Measurements from ENCODE around the gene PLK1.
A peak's percentile ranks its signal among the peaks of the same experiment; 100 is the strongest.
"Not testable (repeated sequence)": the region's sequence is repeated elsewhere in the genome, so short reads cannot be mapped to it uniquely, and the experiment has no call there.

The PLK1 gene

DNA sequence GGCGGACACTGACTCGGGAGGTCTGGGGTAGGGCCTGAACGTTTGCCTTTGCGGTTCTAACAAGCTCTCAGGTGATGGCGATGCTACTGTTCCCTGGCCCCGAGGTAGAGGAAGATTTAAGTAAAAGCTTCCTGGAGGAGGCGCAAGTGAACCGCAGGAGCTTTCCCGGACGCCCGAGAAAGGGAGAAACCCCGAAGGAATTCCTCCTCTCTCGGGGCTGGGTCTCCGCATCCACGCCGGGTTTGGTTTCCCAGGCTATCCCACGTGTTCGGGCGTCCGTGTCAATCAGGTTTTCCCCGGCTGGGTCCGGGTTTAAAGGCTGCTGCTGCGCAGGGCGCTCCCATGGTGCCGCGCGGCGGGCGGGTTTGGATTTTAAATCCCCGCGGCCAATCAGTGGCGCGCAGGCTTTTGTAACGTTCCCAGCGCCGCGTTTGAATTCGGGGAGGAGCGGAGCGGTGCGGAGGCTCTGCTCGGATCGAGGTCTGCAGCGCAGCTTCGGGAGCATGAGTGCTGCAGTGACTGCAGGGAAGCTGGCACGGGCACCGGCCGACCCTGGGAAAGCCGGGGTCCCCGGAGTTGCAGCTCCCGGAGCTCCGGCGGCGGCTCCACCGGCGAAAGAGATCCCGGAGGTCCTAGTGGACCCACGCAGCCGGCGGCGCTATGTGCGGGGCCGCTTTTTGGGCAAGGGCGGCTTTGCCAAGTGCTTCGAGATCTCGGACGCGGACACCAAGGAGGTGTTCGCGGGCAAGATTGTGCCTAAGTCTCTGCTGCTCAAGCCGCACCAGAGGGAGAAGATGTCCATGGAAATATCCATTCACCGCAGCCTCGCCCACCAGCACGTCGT lies at the start of gene PLK1:
Gene PLK1, plus strand, starts transcription at position 460 of the 844 bp plus-strand sequence. Its CDS starts 44 bp downstream, at position 504.
- Mint-ChIP-seq H3K9me3 (ENCODE audit: low read depth) (no peaks in the 10 kb centered on the region), H3K4me3 (peak within 1 kb of the TSS; percentile 85), H3K36me3 (peaks cover 4% of the 10 kb centered on the region), H3K4me1 (ENCODE audit: low read depth) (peaks cover 16% of the 10 kb centered on the region), H3K27me3 (no peaks in the 10 kb centered on the region), H3K27ac (no peak within 1 kb of the TSS)

DNA sequence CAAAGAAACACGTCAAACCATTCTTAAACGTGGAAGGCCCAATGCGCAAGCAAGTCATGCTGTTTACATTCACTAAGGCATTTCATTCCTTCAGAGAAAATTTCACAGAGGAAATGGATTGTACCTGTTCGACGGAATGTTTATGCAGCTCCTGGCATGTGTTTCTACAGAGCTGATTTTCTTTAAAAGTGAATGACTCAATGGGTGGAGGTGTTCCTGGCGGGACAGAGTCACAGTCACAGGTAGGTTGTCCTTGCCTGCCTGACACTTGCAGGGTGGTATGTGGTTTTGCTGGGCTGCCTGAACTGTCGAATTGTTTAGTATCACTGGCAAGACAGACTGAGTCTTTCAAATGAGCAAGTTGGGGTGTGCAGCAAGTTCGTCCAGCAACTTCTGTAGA lies 49.2 kb upstream of the PLK1 start:
- Mint-ChIP-seq H3K9me3 (ENCODE audit: low read depth) (no peaks in the 10 kb centered on the region), H3K4me3 (no peak overlapping the region), H3K27ac (no peak overlapping the region)

DNA sequence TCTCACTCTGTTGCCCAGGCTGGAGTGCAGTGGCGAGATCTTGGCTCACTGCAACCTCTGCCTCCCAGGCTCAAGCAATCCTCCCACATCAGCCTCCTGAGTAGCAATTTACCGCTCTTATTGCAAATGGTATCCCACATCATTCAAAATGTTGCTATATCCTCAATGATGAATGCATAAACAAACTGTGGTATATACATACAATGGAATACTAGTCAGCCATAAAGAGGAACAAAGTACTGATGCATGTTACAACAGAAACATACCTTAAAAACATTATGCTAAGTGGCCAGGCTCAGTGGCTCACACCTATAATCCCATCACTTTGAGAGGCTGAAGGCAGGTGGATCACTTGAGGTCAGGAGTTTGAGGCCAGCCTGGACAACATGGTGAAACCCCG lies 46.8 kb upstream of the PLK1 start:
- not testable (repeated sequence) for H3K9me3 Mint-ChIP-seq (ENCODE audit: low read depth); H3K4me3 Mint-ChIP-seq; H3K27me3 Mint-ChIP-seq; H3K27ac Mint-ChIP-seq
- H3K4me1 Mint-ChIP-seq (ENCODE audit: low read depth) = peaks cover 14% of the 10 kb centered on the region
- H3K36me3 Mint-ChIP-seq = peaks cover 17% of the 10 kb centered on the region

More for the DNA sequence above, 49.2 kb upstream of the PLK1 start:
- Mint-ChIP-seq H3K4me1 (ENCODE audit: low read depth) (peaks cover 13% of the 10 kb centered on the region), H3K27me3 (no peaks in the 10 kb centered on the region), H3K36me3 (peaks cover 17% of the 10 kb centered on the region)

- Mint-ChIP-seq H3K27me3 (no peaks in the 10 kb centered on the region), H3K4me1 (ENCODE audit: low read depth) (peaks cover 20% of the 10 kb centered on the region), H3K27ac (no peak overlapping the region), H3K9me3 (ENCODE audit: low read depth) (no peaks in the 10 kb centered on the region), H3K4me3 (no peak overlapping the region), H3K36me3 (peaks cover 14% of the 10 kb centered on the region)
These were observed 44.1 kb upstream of the PLK1 start for GRCh38 chr16:23634461-23635036.

DNA sequence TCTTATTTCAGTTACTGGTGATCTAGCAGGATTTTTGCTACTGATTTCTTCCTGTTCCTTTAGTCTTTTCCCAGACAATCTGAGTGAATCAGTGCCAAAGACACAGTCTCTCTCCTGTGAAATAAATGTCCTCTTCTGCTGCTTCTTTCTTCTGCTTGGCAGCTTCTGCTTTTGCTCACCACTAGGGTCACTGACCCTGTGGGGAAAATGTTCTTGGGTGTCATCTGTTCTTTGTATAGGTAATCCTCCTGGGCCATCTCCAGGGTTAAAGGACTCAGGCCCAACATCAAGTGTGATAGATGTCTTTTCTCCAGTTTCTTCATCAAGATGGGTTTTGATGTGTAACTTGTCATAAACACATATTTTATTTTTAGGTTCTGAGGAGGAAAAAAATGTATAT lies 42.7 kb upstream of the PLK1 start:
- Mint-ChIP-seq H3K4me1 (ENCODE audit: low read depth) (peaks cover 25% of the 10 kb centered on the region), H3K4me3 (no peak overlapping the region), H3K27me3 (no peaks in the 10 kb centered on the region), H3K27ac (no peak overlapping the region), H3K9me3 (ENCODE audit: low read depth) (no peaks in the 10 kb centered on the region), H3K36me3 (peaks cover 11% of the 10 kb centered on the region)

DNA sequence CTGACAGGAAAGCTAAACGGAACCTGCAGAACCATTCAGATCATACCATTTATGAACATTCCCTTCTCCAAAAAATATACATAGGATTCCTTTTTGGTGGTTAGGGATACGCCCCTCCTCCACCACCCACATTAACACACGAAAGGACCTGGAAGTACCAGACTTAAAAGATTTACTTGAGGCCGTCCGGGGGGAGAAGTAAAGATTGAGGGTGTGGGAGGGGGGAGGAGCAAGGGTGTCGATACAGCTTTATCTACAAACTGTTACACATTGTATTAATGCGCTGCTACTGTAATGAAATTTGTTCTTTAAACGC lies 38.1 kb upstream of the PLK1 start:
- H3K36me3 Mint-ChIP-seq = peaks cover 10% of the 10 kb centered on the region
- peaks cover 29% of the 10 kb centered on the region for H3K4me1 Mint-ChIP-seq (ENCODE audit: low read depth)
- H3K27me3 Mint-ChIP-seq = no peaks in the 10 kb centered on the region
- no peaks in the 10 kb centered on the region for H3K9me3 Mint-ChIP-seq (ENCODE audit: low read depth)
- H3K4me3 Mint-ChIP-seq = peak overlapping the region; percentile 99
- H3K27ac Mint-ChIP-seq = peak overlapping the region; percentile 98

DNA sequence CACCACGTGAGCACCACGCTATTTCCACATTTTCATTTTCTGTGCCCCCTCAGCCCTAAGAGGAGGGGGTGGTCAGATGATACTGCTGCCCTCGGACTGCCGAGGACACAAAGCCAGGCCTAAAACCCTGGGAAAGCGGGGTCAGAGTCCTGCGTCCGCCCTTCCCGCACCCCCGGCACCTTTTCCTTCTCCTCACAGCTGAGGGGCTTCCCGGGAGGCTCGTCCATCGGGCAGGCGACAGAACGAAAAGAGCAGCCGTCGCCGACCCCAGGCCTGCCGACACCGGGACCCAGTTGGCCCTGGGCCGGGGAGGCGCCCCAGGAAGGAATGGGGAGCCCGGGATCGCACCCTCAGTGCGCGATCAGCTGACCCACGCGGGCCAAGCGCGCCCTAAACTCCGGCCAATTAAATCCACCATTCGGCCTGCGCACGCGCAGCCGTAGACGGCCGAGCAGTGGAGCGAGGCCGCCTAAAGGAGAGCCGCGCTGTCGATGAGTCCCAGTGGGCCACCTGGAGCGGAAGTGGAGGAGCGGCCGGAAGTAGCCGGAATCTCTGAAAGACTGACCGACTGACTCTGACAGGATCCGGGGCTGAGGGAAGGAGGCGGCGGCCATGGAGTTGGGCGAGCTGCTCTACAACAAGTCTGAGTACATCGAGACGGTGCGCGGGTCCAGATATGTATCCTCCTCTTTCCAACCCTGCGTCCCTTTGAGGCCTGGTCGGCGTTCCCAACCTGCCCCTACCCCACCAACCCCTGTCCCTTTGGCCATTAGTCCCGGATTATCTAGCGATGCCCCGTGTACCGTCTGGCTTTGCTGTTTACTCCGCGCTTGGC lies 37.5 kb upstream of the PLK1 start, which contains the start of the genes DCTN5 and PALB2:
Gene DCTN5, plus strand, starts transcription at position 536 of the 835 bp plus-strand sequence. Its CDS starts 77 bp downstream, at position 613.
Gene PALB2, minus strand, starts transcription at position 380 of the 835 bp plus-strand sequence. Its CDS starts 153 bp downstream, at position 227.
- H3K27ac Mint-ChIP-seq = peak within 1 kb of the TSS; percentile 98
- H3K36me3 Mint-ChIP-seq = peaks cover 14% of the 10 kb centered on the region
- peak within 1 kb of the TSS; percentile 99 for H3K4me3 Mint-ChIP-seq
- peaks cover 35% of the 10 kb centered on the region for H3K4me1 Mint-ChIP-seq (ENCODE audit: low read depth)
- H3K27me3 Mint-ChIP-seq = no peaks in the 10 kb centered on the region
- no peaks in the 10 kb centered on the region for H3K9me3 Mint-ChIP-seq (ENCODE audit: low read depth)

DNA sequence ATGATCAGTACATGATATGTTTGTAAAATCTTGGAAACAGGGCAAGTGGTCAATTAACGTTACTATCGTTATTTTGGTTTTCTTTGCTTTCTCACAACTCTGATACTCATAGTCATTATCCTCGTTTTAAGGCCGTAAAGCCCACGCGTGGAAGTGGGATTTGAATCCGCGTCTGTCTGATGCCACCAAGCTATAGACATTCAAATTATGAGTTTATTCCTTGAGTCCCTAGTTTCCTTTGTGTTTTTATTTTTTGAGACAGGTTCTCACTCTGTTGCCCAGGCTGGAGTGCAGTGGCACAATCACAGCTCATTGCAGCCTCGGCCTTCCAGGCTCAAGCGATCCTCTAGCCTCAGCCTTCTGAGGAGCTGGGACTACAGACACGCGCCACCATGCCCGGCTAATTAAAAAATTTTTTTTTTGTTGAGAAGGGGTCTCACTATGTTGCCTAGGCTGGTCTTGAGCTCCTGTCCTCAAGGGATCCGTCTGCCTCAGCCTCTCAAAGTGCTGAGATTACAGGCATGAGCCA lies 36.4 kb upstream of the PLK1 start:
- H3K27me3 Mint-ChIP-seq = no peaks in the 10 kb centered on the region
- peak overlapping the region; percentile 99 for H3K4me3 Mint-ChIP-seq
- H3K4me1 Mint-ChIP-seq (ENCODE audit: low read depth) = peaks cover 44% of the 10 kb centered on the region
- no peaks in the 10 kb centered on the region for H3K9me3 Mint-ChIP-seq (ENCODE audit: low read depth)
- peaks cover 19% of the 10 kb centered on the region for H3K36me3 Mint-ChIP-seq
- peak overlapping the region; percentile 98 for H3K27ac Mint-ChIP-seq

DNA sequence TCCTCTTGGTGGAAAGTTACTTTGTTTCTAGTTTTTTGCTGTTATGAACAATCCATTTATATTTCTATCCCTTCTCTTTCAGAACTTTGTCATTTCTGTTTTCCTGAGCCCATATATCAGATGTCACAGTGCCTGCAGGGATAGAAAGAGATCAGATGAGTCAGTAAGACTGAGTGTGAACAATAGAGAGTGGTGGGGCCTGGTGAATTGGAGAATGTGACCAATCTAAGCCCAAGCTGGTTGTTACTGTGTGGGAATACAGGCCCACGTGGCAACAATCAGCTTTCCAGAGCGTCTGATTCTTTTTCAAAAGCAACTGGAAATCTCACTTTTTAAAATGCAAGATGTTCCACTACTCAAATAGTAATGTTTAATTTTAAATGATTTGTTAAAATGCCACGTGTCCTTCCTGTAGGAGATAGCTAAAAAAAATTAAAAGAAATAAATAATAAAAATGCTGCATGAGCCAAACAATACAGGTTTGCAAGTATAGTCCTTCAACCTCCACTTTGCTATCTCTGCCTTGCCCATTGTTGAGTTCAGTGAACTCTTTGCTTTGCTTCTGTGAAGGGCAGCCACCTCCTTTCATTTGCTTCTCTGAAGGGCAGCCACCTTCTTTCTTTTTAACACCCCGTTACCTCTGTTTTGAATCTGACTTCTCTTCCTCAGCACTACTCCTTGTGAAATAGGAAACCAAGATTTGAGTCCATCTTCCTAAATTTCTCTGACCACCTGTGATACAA lies 27.8 kb upstream of the PLK1 start:
- peaks cover 28% of the 10 kb centered on the region for H3K36me3 Mint-ChIP-seq
- peak overlapping the region; percentile 55 for H3K27ac Mint-ChIP-seq
- no peaks in the 10 kb centered on the region for H3K9me3 Mint-ChIP-seq (ENCODE audit: low read depth)
- H3K4me3 Mint-ChIP-seq = peak overlapping the region; percentile 20
- peaks cover 42% of the 10 kb centered on the region for H3K4me1 Mint-ChIP-seq (ENCODE audit: low read depth)
- no peaks in the 10 kb centered on the region for H3K27me3 Mint-ChIP-seq

DNA sequence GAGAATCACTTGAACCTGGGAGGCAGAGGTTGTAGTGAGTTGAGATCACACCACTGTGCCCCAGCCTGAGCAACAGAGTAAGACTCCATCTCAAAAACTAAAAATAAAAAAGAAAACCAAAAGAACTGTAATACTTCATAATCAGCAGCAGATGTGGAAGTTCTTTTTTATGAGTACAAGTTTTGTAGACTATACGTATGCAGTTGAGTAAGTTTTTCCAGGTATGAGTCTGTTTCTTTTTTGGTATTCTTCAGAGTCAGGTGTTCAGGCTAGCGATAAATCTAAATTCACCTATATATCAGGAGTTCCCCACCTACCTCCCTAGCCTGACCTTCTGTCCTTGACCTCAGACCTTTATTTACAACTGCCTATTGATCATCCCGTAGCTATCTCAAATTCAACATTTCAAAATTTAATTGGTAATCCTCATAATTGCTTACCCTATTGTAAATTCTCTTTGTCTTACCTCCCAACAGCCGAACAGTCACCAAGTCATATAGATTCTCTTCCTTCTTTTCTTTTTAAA lies 26.7 kb upstream of the PLK1 start:
- Mint-ChIP-seq H3K4me1 (ENCODE audit: low read depth) (peaks cover 36% of the 10 kb centered on the region), H3K27ac (peak overlapping the region; percentile 38), H3K36me3 (peaks cover 23% of the 10 kb centered on the region)

DNA sequence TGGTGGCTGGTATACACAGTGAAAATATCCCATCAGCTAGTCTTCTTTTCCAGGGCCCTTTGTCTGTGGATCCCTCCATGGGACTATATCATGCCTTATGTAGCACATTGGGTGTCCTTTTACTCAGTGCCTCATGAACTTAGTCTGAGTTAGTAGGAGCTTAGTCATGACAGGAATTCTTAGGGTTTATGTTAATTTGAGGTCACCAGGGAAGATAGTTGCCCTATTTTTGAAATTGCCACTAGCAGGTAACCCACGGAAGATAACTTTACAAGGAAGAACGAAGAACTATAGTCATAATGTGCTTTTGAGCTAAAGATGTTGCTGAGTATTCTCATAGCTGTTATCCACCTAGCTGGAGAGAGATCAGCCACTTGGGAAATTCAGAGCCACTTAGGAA lies 14.8 kb upstream of the PLK1 start:
- no peaks in the 10 kb centered on the region for H3K4me1 Mint-ChIP-seq (ENCODE audit: low read depth)
- H3K27ac Mint-ChIP-seq = no peak overlapping the region
- H3K9me3 Mint-ChIP-seq (ENCODE audit: low read depth) = no peaks in the 10 kb centered on the region
- H3K36me3 Mint-ChIP-seq = peaks cover 22% of the 10 kb centered on the region
- no peaks in the 10 kb centered on the region for H3K27me3 Mint-ChIP-seq
- H3K4me3 Mint-ChIP-seq = no peak overlapping the region

More for the DNA sequence above, 26.7 kb upstream of the PLK1 start:
- no peaks in the 10 kb centered on the region for H3K9me3 Mint-ChIP-seq (ENCODE audit: low read depth)
- H3K4me3 Mint-ChIP-seq = no peak overlapping the region
- no peaks in the 10 kb centered on the region for H3K27me3 Mint-ChIP-seq

DNA sequence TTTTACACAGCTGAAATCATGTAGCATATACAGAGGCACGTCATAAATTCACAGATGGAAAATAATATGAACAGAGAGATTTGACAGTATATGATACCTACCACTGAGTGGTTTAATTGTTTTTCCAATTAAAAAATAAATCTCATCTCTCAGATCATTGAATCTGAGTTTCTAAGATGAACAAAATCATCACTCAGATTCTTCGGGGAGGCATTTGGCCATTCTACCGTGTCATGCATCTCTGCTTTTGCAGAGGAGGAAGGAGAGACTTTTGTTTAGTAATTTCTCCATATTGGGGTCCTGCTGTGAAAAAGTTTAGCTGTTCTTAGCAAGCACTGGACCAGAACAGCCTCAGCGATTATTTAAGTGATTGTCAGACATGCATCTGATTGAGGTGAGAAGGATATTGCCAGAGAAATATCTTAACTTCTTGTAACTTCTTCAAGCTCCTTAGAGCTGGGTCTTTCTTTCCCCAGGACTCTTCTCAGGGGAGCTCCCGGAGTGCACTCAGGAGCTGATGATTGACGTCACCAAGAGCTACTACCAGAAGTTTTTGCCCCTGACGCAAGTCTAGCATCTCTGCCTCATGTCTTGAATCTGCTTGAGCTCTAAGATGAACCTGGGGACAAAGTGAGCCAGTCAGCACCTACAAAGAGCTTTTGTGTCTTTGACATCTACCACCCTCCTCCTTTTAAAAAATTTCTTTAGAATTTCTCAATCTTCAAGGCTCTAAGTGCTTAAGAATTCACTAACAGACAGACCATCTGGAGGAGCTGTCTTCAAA lies 11.9 kb upstream of the PLK1 start:
- Mint-ChIP-seq H3K27me3 (no peaks in the 10 kb centered on the region), H3K9me3 (ENCODE audit: low read depth) (no peaks in the 10 kb centered on the region), H3K27ac (no peak overlapping the region), H3K4me1 (ENCODE audit: low read depth) (peaks cover 13% of the 10 kb centered on the region), H3K4me3 (no peak overlapping the region), H3K36me3 (peaks cover 13% of the 10 kb centered on the region)

- H3K27me3 Mint-ChIP-seq = no peaks in the 10 kb centered on the region
- H3K9me3 Mint-ChIP-seq (ENCODE audit: low read depth) = no peaks in the 10 kb centered on the region
- no peak overlapping the region for H3K27ac Mint-ChIP-seq
- H3K4me3 Mint-ChIP-seq = no peak overlapping the region
- peaks cover 13% of the 10 kb centered on the region for H3K36me3 Mint-ChIP-seq
- peaks cover 13% of the 10 kb centered on the region for H3K4me1 Mint-ChIP-seq (ENCODE audit: low read depth)
These were observed 11.4 kb upstream of the PLK1 start for GRCh38 chr16:23667355-23667659.

Measured in activated naive CD8-positive, alpha-beta T cell (primary cell).